Astrocyte (in vitro differentiated cells and primary cell): Measurements from ENCODE around the gene CACNA2D4. TPM values are rescaled to one million over a fixed set of nuclear protein-coding genes. Genes with fewer than 3 reads are reported as not detected.

Experiments used
- DNase-seq: peaks from one replicate; pipeline ENCODE4 v3.0.0-alpha.2; 2010; ENCODE audit warnings: low read depth
- FAIRE-seq: peaks from 2 replicates; lab custom pipeline; 2011; peaks lifted over from hg19 to GRCh38; lab: Jason Lieb, UNC
- H2AFZ ChIP-seq: 2 replicates; pipeline ENCODE4 v1.6.0; 2012; ENCODE audit warnings: low read depth, low read length, inconsistent platforms
- H3K27ac ChIP-seq: 2 replicates; pipeline ENCODE4 v1.5.1; 2011; ENCODE audit warnings: low read depth, low read length, inconsistent platforms
- H3K27me3 ChIP-seq: 2 replicates; pipeline ENCODE4 v1.6.0; 2011; ENCODE audit warnings: low read length, inconsistent platforms; ENCODE audit not compliant: insufficient read depth
- H3K36me3 ChIP-seq: 2 replicates; pipeline ENCODE4 v1.5.1; 2011; ENCODE audit warnings: low read length, inconsistent platforms; ENCODE audit not compliant: insufficient read depth
- H3K4me1 ChIP-seq: 2 replicates; pipeline ENCODE4 v1.5.1; 2011; ENCODE audit warnings: low read length, inconsistent platforms; ENCODE audit not compliant: insufficient read depth
- H3K4me2 ChIP-seq: 2 replicates; pipeline ENCODE4 v1.6.0; 2012; ENCODE audit warnings: low read length, inconsistent platforms
- H3K4me3 ChIP-seq: 2 replicates; pipeline ENCODE4 v1.5.1; 2011; ENCODE audit warnings: low read depth, mild to moderate bottlenecking, low read length, inconsistent platforms; ENCODE audit not compliant: insufficient read depth
- H3K79me2 ChIP-seq: 2 replicates; pipeline ENCODE4 v1.6.0; 2012; ENCODE audit warnings: mild to moderate bottlenecking, low read length, inconsistent platforms; ENCODE audit not compliant: insufficient read depth
- H3K9ac ChIP-seq: 2 replicates; pipeline ENCODE4 v1.6.0; 2012; ENCODE audit warnings: mild to moderate bottlenecking, low read length, inconsistent platforms
- H3K9me3 ChIP-seq: 2 replicates; pipeline ENCODE4 v1.5.1; 2012; ENCODE audit warnings: low read depth, mild to moderate bottlenecking, low read length, inconsistent platforms; ENCODE audit not compliant: insufficient read depth
- H4K20me1 ChIP-seq: 2 replicates; pipeline ENCODE4 v1.6.0; 2012; ENCODE audit warnings: low read length, inconsistent platforms; ENCODE audit not compliant: insufficient read depth
- H3K27ac Mint-ChIP-seq: one replicate; pipeline ENCODE4 v1.8.0; 2021; ENCODE audit warnings: mild to moderate bottlenecking, mixed read lengths; ENCODE audit not compliant: unreplicated experiment
- H3K27me3 Mint-ChIP-seq: one replicate; pipeline ENCODE4 v1.8.0; 2021; ENCODE audit warnings: low read depth, mixed read lengths; ENCODE audit not compliant: unreplicated experiment
- H3K36me3 Mint-ChIP-seq: one replicate; pipeline ENCODE4 v1.8.0; 2021; ENCODE audit warnings: low read depth, mixed read lengths; ENCODE audit not compliant: unreplicated experiment
- H3K4me1 Mint-ChIP-seq: one replicate; pipeline ENCODE4 v1.8.0; 2021; ENCODE audit warnings: low read depth, mixed read lengths; ENCODE audit not compliant: unreplicated experiment
- H3K4me3 Mint-ChIP-seq: one replicate; pipeline ENCODE4 v1.8.0; 2021; ENCODE audit warnings: mild to moderate bottlenecking, moderate library complexity, mixed read lengths; ENCODE audit not compliant: unreplicated experiment
- H3K9me3 Mint-ChIP-seq: one replicate; pipeline ENCODE4 v1.8.0; 2021; ENCODE audit warnings: mild to moderate bottlenecking, mixed read lengths; ENCODE audit not compliant: unreplicated experiment
- EZH2 ChIP-seq: IDR thresholded peaks from 2 replicates; pipeline ENCODE4 v1.6.1; 2012; ENCODE audit warnings: mild to moderate bottlenecking, low read length, inconsistent platforms; ENCODE audit not compliant: insufficient read depth
- total RNA-seq: library from RNA; stranded (reverse); gene quantifications from 2 replicates; pipeline ENCODE4 v1.2.1, GENCODE V29; 2021
- TF ChIP-seq, protein P1 (sequence below): IDR thresholded peaks from 2 replicates; pipeline ENCODE4 v1.5.1; 2011; ENCODE audit warnings: low read depth, mild to moderate bottlenecking, inconsistent platforms, low read length, moderate library complexity; ENCODE audit not compliant: insufficient read depth

The CACNA2D4 gene
- total RNA-seq, 1 donor from 2014 or later, result 0.09 TPM

GRCh38 chr12:1848745-1849144 is 69.7 kb downstream of the CACNA2D4 start:
- H4K20me1 ChIP-seq, result no peaks in the 10 kb centered on the region
- Mint-ChIP-seq H3K4me1 (no peaks in the 10 kb centered on the region), H3K27me3 (peaks cover 36% of the 10 kb centered on the region), H3K36me3 (no peaks in the 10 kb centered on the region), H3K27ac (no peak overlapping the region), H3K9me3 (no peaks in the 10 kb centered on the region), H3K4me3 (no peak overlapping the region)
- no peak overlapping the region for H3K4me3 ChIP-seq
- TF ChIP-seq EZH2, result no peak
- TF ChIP-seq, protein P1, sequence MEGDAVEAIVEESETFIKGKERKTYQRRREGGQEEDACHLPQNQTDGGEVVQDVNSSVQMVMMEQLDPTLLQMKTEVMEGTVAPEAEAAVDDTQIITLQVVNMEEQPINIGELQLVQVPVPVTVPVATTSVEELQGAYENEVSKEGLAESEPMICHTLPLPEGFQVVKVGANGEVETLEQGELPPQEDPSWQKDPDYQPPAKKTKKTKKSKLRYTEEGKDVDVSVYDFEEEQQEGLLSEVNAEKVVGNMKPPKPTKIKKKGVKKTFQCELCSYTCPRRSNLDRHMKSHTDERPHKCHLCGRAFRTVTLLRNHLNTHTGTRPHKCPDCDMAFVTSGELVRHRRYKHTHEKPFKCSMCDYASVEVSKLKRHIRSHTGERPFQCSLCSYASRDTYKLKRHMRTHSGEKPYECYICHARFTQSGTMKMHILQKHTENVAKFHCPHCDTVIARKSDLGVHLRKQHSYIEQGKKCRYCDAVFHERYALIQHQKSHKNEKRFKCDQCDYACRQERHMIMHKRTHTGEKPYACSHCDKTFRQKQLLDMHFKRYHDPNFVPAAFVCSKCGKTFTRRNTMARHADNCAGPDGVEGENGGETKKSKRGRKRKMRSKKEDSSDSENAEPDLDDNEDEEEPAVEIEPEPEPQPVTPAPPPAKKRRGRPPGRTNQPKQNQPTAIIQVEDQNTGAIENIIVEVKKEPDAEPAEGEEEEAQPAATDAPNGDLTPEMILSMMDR, result no peak
- no peak overlapping the region for H3K27ac ChIP-seq
- no peaks in the 10 kb centered on the region for H3K4me1 ChIP-seq
- no peaks in the 10 kb centered on the region for H3K79me2 ChIP-seq
- H2AFZ ChIP-seq, result no peak overlapping the region
- peaks cover 18% of the 10 kb centered on the region for H3K27me3 ChIP-seq
- FAIRE-seq (no peak), DNase-seq (no peak)
- H3K9me3 ChIP-seq, result no peaks in the 10 kb centered on the region
- no peak overlapping the region for H3K4me2 ChIP-seq
- H3K36me3 ChIP-seq, result no peaks in the 10 kb centered on the region
- H3K9ac ChIP-seq, result no peak overlapping the region

DNA sequence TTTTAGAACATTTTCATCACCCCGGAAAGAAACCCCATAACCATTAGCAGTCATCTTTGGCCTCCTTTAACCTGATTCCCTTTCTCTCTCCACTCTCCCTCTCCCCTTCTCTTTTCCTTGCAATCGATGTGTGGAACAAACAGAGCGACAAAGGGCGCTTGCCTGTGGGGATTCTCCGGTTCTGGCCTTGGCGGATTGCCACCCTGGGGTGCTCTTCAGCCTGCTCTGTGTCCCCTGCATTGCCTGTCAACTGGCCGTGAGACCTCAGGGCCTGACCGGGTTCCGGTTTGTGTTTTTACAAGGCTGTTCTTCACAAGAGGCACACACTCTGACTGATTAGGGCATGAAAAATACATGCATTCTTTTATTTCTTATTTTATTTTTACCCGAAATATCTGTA is 70.3 kb downstream of the CACNA2D4 start:
- FAIRE-seq, result no peak
- no peak overlapping the region for H3K27ac ChIP-seq
- no peaks in the 10 kb centered on the region for H4K20me1 ChIP-seq
- Mint-ChIP-seq H3K27ac (no peak overlapping the region), H3K4me3 (no peak overlapping the region), H3K36me3 (no peaks in the 10 kb centered on the region), H3K9me3 (no peaks in the 10 kb centered on the region), H3K4me1 (no peaks in the 10 kb centered on the region), H3K27me3 (peaks cover 38% of the 10 kb centered on the region)
- H2AFZ ChIP-seq, result no peak overlapping the region
- H3K4me2 ChIP-seq, result no peak overlapping the region
- DNase-seq, result no peak
- no peak overlapping the region for H3K9ac ChIP-seq
- no peak overlapping the region for H3K4me3 ChIP-seq
- H3K79me2 ChIP-seq, result no peaks in the 10 kb centered on the region
- H3K27me3 ChIP-seq, result peaks cover 19% of the 10 kb centered on the region
- H3K4me1 ChIP-seq, result no peaks in the 10 kb centered on the region
- H3K36me3 ChIP-seq, result no peaks in the 10 kb centered on the region
- no peaks in the 10 kb centered on the region for H3K9me3 ChIP-seq
- no peak for TF ChIP-seq EZH2
- TF ChIP-seq, protein P1, result no peak

DNA sequence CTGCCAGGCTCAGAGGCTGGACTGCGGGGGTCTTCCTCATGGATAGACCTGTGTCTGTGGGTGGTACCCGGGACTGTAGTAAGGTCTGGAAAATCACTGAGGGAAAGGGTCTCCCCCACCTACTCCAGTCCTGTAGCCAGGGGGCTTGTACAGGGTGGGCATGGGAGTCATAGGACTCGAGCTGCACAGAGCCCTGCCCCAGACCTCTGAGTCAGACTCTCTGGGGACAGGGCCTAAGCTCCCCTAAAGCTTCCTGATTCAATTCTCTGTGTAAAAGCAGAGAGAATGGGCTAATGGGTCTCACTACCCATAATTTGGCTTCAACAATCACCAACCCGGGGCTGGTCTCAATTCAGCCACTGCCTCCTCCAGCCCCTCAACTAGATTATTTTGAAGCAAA is 71.0 kb downstream of the CACNA2D4 start:
- Mint-ChIP-seq H3K9me3 (no peaks in the 10 kb centered on the region), H3K36me3 (no peaks in the 10 kb centered on the region), H3K4me3 (no peak overlapping the region), H3K27ac (no peak overlapping the region), H3K27me3 (peaks cover 42% of the 10 kb centered on the region), H3K4me1 (no peaks in the 10 kb centered on the region)
- Histone ChIP-seq H3K4me3 (no peak overlapping the region), H3K9me3 (no peaks in the 10 kb centered on the region), H3K27me3 (peaks cover 22% of the 10 kb centered on the region), H3K36me3 (no peaks in the 10 kb centered on the region), H3K27ac (no peak overlapping the region), H3K4me2 (no peak overlapping the region), H2AFZ (no peak overlapping the region), H4K20me1 (no peaks in the 10 kb centered on the region), H3K79me2 (no peaks in the 10 kb centered on the region), H3K9ac (no peak overlapping the region), H3K4me1 (no peaks in the 10 kb centered on the region)
- TF ChIP-seq, protein P1, result no peak
- TF ChIP-seq EZH2, result no peak
- FAIRE-seq (no peak), DNase-seq (no peak)
